ENCODE results near the gene TNFSF10. TPM values are rescaled to one million over a fixed set of nuclear protein-coding genes. Genes with fewer than 3 reads are reported as not detected.
"Not testable (repeated sequence)": the region's sequence is repeated elsewhere in the genome, so short reads cannot be mapped to it uniquely, and the experiment has no call there.

The TNFSF10 gene
- total RNA-seq (2014; rRNA removed): not detected in 2 replicates
- not detected for polyA plus RNA-seq (2012)

- DNase-seq (ENCODE audit: low read depth): no peak
Observed at GRCh38 chr3:172522871-172523818, at the start of gene TNFSF10. TSS of gene TNFSF10 (minus strand) at chr3:172523430. CDS start at chr3:172523384, 46 bp downstream.

- DNase-seq (ENCODE audit: low read depth): no peak
Observed at GRCh38 chr3:172569128-172570008, 46.1 kb upstream of the TNFSF10 start.

- no peak for DNase-seq (ENCODE audit: low read depth)
Observed at GRCh38 chr3:172568701-172569100, 45.5 kb upstream of the TNFSF10 start.

- DNase-seq (ENCODE audit: low read depth): not testable (repeated sequence)
Observed at GRCh38 chr3:172566785-172567184, 43.6 kb upstream of the TNFSF10 start.

- no peak for DNase-seq (ENCODE audit: low read depth)
Observed at GRCh38 chr3:172564499-172564898, 41.3 kb upstream of the TNFSF10 start.

GRCh38 chr3:172562871-172563865, 39.9 kb upstream of the TNFSF10 start:
- DNase-seq (ENCODE audit: low read depth): peak; percentile 76

GRCh38 chr3:172561897-172562640, 38.8 kb upstream of the TNFSF10 start:
- no peak for DNase-seq (ENCODE audit: low read depth)

GRCh38 chr3:172560586-172560985, 37.4 kb upstream of the TNFSF10 start:
- DNase-seq (ENCODE audit: low read depth): no peak

GRCh38 chr3:172560026-172560425, 36.8 kb upstream of the TNFSF10 start:
- peak; percentile 33 for DNase-seq (ENCODE audit: low read depth)

- peak; percentile 31 for DNase-seq (ENCODE audit: low read depth)
Observed at GRCh38 chr3:172559020-172559419, 35.8 kb upstream of the TNFSF10 start.

- peak; percentile 40 for DNase-seq (ENCODE audit: low read depth)
Observed at GRCh38 chr3:172557515-172558220, 34.4 kb upstream of the TNFSF10 start.

- no peak for DNase-seq (ENCODE audit: low read depth)
Observed at GRCh38 chr3:172553526-172554252, 30.5 kb upstream of the TNFSF10 start.

GRCh38 chr3:172552607-172553006, 29.4 kb upstream of the TNFSF10 start:
- no peak for DNase-seq (ENCODE audit: low read depth)

- DNase-seq (ENCODE audit: low read depth): no peak
Observed at GRCh38 chr3:172551874-172552273, 28.6 kb upstream of the TNFSF10 start.

- DNase-seq (ENCODE audit: low read depth): peak; percentile 97
Observed at GRCh38 chr3:172550347-172550943, 27.2 kb upstream of the TNFSF10 start.

- no peak for DNase-seq (ENCODE audit: low read depth)
Observed at GRCh38 chr3:172549144-172549543, 25.9 kb upstream of the TNFSF10 start.

- DNase-seq (ENCODE audit: low read depth): no peak
Observed at GRCh38 chr3:172546628-172547214, 23.5 kb upstream of the TNFSF10 start.

GRCh38 chr3:172546105-172546504, 22.9 kb upstream of the TNFSF10 start:
- no peak for DNase-seq (ENCODE audit: low read depth)
